SKM-1 treated with dmso at 0.1 percent for 144 hours (cell line): ENCODE measurements around the gene ARHGAP26.

Experiments
- DNase-seq: peaks from one replicate; lab custom pipeline; 2025; ENCODE audit not compliant: unreplicated experiment; lab: John Stamatoyannopoulos, UW

Gene ARHGAP26

GRCh38 chr5:143008809-143009521, 238.8 kb downstream of the ARHGAP26 start:
- no peak for DNase-seq

GRCh38 chr5:143010351-143010750, 240.2 kb downstream of the ARHGAP26 start:
- DNase-seq, result no peak

GRCh38 chr5:143011585-143011984, 241.4 kb downstream of the ARHGAP26 start:
- peak; percentile 51 for DNase-seq

GRCh38 chr5:143013176-143013891, 243.2 kb downstream of the ARHGAP26 start:
- DNase-seq, result no peak

- DNase-seq, result peak; percentile 22
These were observed 244.0 kb downstream of the ARHGAP26 start for GRCh38 chr5:143014017-143014651.

- peak; percentile 19 for DNase-seq
These were observed 246.8 kb downstream of the ARHGAP26 start for GRCh38 chr5:143016777-143017516.

- no peak for DNase-seq
These were observed 247.4 kb downstream of the ARHGAP26 start for GRCh38 chr5:143017541-143017940.

- no peak for DNase-seq
These were observed 247.8 kb downstream of the ARHGAP26 start for GRCh38 chr5:143017992-143018391.

- no peak for DNase-seq
These were observed 249.0 kb downstream of the ARHGAP26 start for GRCh38 chr5:143019157-143019556.

GRCh38 chr5:143019614-143020515, 249.7 kb downstream of the ARHGAP26 start:
- DNase-seq, result no peak

GRCh38 chr5:143021595-143021994, 251.4 kb downstream of the ARHGAP26 start:
- DNase-seq, result no peak

- DNase-seq, result no peak
These were observed 253.4 kb downstream of the ARHGAP26 start for GRCh38 chr5:143023411-143024096.

- DNase-seq, result no peak
These were observed 254.2 kb downstream of the ARHGAP26 start for GRCh38 chr5:143024228-143024920.

- no peak for DNase-seq
These were observed 255.2 kb downstream of the ARHGAP26 start for GRCh38 chr5:143025376-143025775.

- no peak for DNase-seq
These were observed 255.8 kb downstream of the ARHGAP26 start for GRCh38 chr5:143025971-143026370.

- no peak for DNase-seq
These were observed 256.2 kb downstream of the ARHGAP26 start for GRCh38 chr5:143026380-143026779.

- no peak for DNase-seq
These were observed 259.1 kb downstream of the ARHGAP26 start for GRCh38 chr5:143029293-143029692.

GRCh38 chr5:143030349-143030748, 260.2 kb downstream of the ARHGAP26 start:
- no peak for DNase-seq
